WTC11 (cell line): ENCODE results near the gene KCNH6.

ENCODE experiments used
- CTCF ChIP-seq: fragments of 200-600 bp; IDR thresholded peaks from 2 replicates; pipeline ENCODE4 v1.8.0; 2022; ENCODE audit warnings: antibody characterized with exemption
- E2F1 ChIP-seq: sonication (generic); formaldehyde crosslinking; IDR thresholded peaks from 2 replicates; pipeline ENCODE4 v1.8.0; 2022; ENCODE audit warnings: mild to moderate bottlenecking, missing genetic modification reagents
- STAT6 ChIP-seq: sonication (generic); formaldehyde crosslinking; conservative IDR thresholded peaks from 2 replicates; pipeline ENCODE4 v1.8.1; 2023; ENCODE audit warnings: mild to moderate bottlenecking, low read depth, missing genetic modification reagents, moderate library complexity
- USF2 ChIP-seq: sonication (generic); formaldehyde crosslinking; IDR thresholded peaks from 2 replicates; pipeline ENCODE4 v1.8.1; 2023; ENCODE audit warnings: mild to moderate bottlenecking, missing genetic modification reagents, moderate library complexity
- ZNF219 ChIP-seq: sonication (generic); formaldehyde crosslinking; IDR thresholded peaks from 2 replicates; pipeline ENCODE4 v1.8.0; 2023; ENCODE audit warnings: missing genetic modification reagents, mild to moderate bottlenecking, borderline replicate concordance

GRCh38 chr17:63496663-63497400, 26.3 kb upstream of the KCNH6 start:
- TF ChIP-seq ZNF219 (CRISPR knock-in tag) = no peak
- TF ChIP-seq CTCF = no peak
- TF ChIP-seq E2F1 = no peak
- no peak for TF ChIP-seq STAT6 (CRISPR knock-in tag)
- TF ChIP-seq USF2 (CRISPR knock-in tag) = no peak
